HepG2 (cell line): ENCODE measurements around the gene PROX2. TPM values are rescaled to one million over a fixed set of nuclear protein-coding genes. Genes with fewer than 3 reads are reported as not detected.

ENCODE experiments used
- ATAC-seq: fragments of 200-7000 bp; cut with Tn5 transposase; 3 replicates; pipeline ENCODE4 v1.9.1; 2020; ENCODE audit warnings: mild to moderate bottlenecking, moderate library complexity
- BruUV-seq: library from RNA; stranded (reverse); fragments of 400-500 nt; replicated peaks from 2 replicates; lab custom pipeline; 2021; lab: Mats Ljungman, UMichigan
- CTCF ChIA-PET: fragments of 300-600 bp; formaldehyde crosslinking; extraction: SDS; loops from one replicate; lab custom pipeline; 2021; ENCODE audit warnings: low total read pairs, inconsistent platforms, low intra/inter-chr PET ratio; lab: Yijun Ruan, JAX
- POLR2A ChIA-PET: fragments of 350-600 bp; sonication (Branson Sonifier 250); formaldehyde crosslinking; loops from one replicate; lab custom pipeline; 2020; ENCODE audit warnings: antibody characterized with exemption, inconsistent platforms; lab: Yijun Ruan, JAX
- DNase-seq: peaks from one replicate; pipeline ENCODE4 v3.0.0-alpha.2; 2015; ENCODE audit warnings: low spot score
- FAIRE-seq: peaks from 3 replicates; lab custom pipeline; 2011; peaks lifted over from hg19 to GRCh38; lab: Jason Lieb, UNC
- H2AFZ ChIP-seq: one replicate; pipeline ENCODE4 v1.6.1; 2011; ENCODE audit warnings: low read length, inconsistent platforms
- H3K27ac ChIP-seq: fragments of 300-600 bp; 3 replicates; pipeline ENCODE4 v1.8.0; 2011; ENCODE audit warnings: mixed run types, mild to moderate bottlenecking, mixed read lengths, low read length, inconsistent platforms; ENCODE audit not compliant: insufficient read depth; ENCODE audit errors: extremely low read length
- H3K27me3 ChIP-seq, 2 experiments: fragments of 200-600 bp in 1 of 2; 2 replicates in 1 of 2; 3 replicates in 1 of 2; pipeline versions ENCODE4 v1.6.0 to v1.8.0; 2011; ENCODE audit warnings: low read length in 2 of 2, mild to moderate bottlenecking in 2 of 2, moderate library complexity in 2 of 2, inconsistent platforms in 1 of 2; ENCODE audit not compliant: insufficient read depth in 2 of 2, control insufficient read depth in 1 of 2
- H3K36me3 ChIP-seq, 2 experiments: fragments of 200-600 bp in 1 of 2; replicated peaks in 1 of 2; 2 replicates in 1 of 2; 3 replicates in 1 of 2; pipeline versions ENCODE4 v1.5.1 to v1.8.0; 2011; ENCODE audit warnings: low read length in 2 of 2, inconsistent platforms in 1 of 2; ENCODE audit not compliant: insufficient read depth in 2 of 2, control insufficient read depth in 1 of 2
- H3K4me1 ChIP-seq: 2 replicates; pipeline ENCODE4 v1.5.1; 2012; ENCODE audit warnings: low read length, inconsistent platforms; ENCODE audit not compliant: insufficient read depth
- H3K4me2 ChIP-seq: 2 replicates; pipeline ENCODE4 v1.6.0; 2011; ENCODE audit warnings: low read depth, low read length, inconsistent platforms
- H3K4me3 ChIP-seq, 3 experiments: fragments of 200-600 bp in 1 of 3; sonication (generic), shearing (Covaris generic) in 1 of 3; replicated peaks in 1 of 3; 2 replicates each; pipeline ENCODE4 v1.5.1; 2011 to 2016; ENCODE audit warnings: low read length in 3 of 3, inconsistent platforms in 2 of 3, low read depth in 2 of 3, mild to moderate bottlenecking in 2 of 3, control low read depth in 1 of 3, mixed read lengths in 1 of 3; ENCODE audit not compliant: insufficient read depth in 1 of 3
- H3K79me2 ChIP-seq: one replicate; pipeline ENCODE4 v1.6.1; 2011; ENCODE audit warnings: low read length, inconsistent platforms; ENCODE audit not compliant: insufficient read depth
- H3K9ac ChIP-seq: 2 replicates; pipeline ENCODE4 v1.6.0; 2011; ENCODE audit warnings: mild to moderate bottlenecking, low read depth, low read length, inconsistent platforms; ENCODE audit not compliant: insufficient read depth
- H3K9me3 ChIP-seq: 2 replicates; pipeline ENCODE4 v1.5.1; 2012; ENCODE audit warnings: mild to moderate bottlenecking, low read length
- H4K20me1 ChIP-seq: 2 replicates; pipeline ENCODE4 v1.6.0; 2011; ENCODE audit warnings: inconsistent platforms, mild to moderate bottlenecking, low read length, moderate library complexity; ENCODE audit not compliant: insufficient read depth
- LCORL ChIP-seq, 2 experiments: fragments of 450-650 bp in 1 of 2; sonication (generic) in 1 of 2; formaldehyde crosslinking in 1 of 2; IDR thresholded peaks; 2 replicates each; pipeline versions ENCODE4 v1.5.0 to v1.6.1; 2017 to 2020; ENCODE audit warnings: antibody characterized with exemption in 1 of 2, missing genetic modification reagents in 1 of 2
- PAF1 ChIP-seq: IDR thresholded peaks from 2 replicates; pipeline ENCODE4 v1.6.1; 2016; ENCODE audit warnings: missing genetic modification reagents, missing compliant biosample characterization
- SMARCC2 ChIP-seq: fragments of 450-650 bp; IDR thresholded peaks from 2 replicates; pipeline ENCODE4 v1.6.1; 2017; ENCODE audit warnings: antibody characterized with exemption, mild to moderate bottlenecking
- SP2 ChIP-seq: sonication (generic); formaldehyde crosslinking; IDR thresholded peaks from 2 replicates; pipeline ENCODE4 v1.5.1; 2020; ENCODE audit warnings: mild to moderate bottlenecking, missing genetic modification reagents
- ZBTB26 ChIP-seq: IDR thresholded peaks from 2 replicates; pipeline ENCODE4 v1.6.1; 2016; ENCODE audit warnings: missing compliant biosample characterization, missing genetic modification reagents, borderline replicate concordance
- ZNF780A ChIP-seq: sonication (generic); formaldehyde crosslinking; IDR thresholded peaks from 2 replicates; pipeline ENCODE4 v1.8.0; 2022; ENCODE audit warnings: mild to moderate bottlenecking, missing genetic modification reagents, moderate library complexity
- WGBS: methylation state at CpG from one replicate; pipeline ENCODE4 v1.1.6; 2017; ENCODE audit warnings: low lambda C conversion rate; 5-methylcytosine and 5-hydroxymethylcytosine counted together
- in situ Hi-C: cut with HindIII; loops from 2 replicates; pipeline ENCODE4 v1.10.0; 2017; ENCODE audit warnings: low pct_unique_long_range_greater_than_20kb; ENCODE audit not compliant: extremely low pct_ligation_motif_present
- intact Hi-C: fragments of 100-400 bp; cut with micrococcal nuclease; formaldehyde crosslinking; loops from one replicate; pipeline ENCODE4 v1.10.0; 2022; ENCODE audit not compliant: unreplicated experiment
- polyA plus RNA-seq, 8 experiments: library from polyadenylated mRNA; depleted of rRNA in 3 of 8; stranded (reverse) in 7 of 8; unstranded in 1 of 8; fragments of >200 nt; fragmentation: Illumina TruSeq in 4 of 8; extraction: Trizol in 4 of 8; gene quantifications; 2 replicates each; pipeline versions ENCODE4 v1.2.1 to v1.2.3, GENCODE V29; 2011 to 2016; ENCODE audit warnings: low read depth in 4 of 8, missing spikeins in 1 of 8, mixed read lengths in 1 of 8; ENCODE audit not compliant: insufficient read depth in 1 of 8
- total RNA-seq, 5 experiments: library from RNA; depleted of rRNA; stranded (reverse); fragments of >200 nt; fragmentation: Illumina TruSeq; extraction: Trizol; gene quantifications; 2 replicates each; pipeline ENCODE4 v1.2.3, GENCODE V29; 2016; ENCODE audit warnings: low read depth in 1 of 5

Gene PROX2
- total and polyA plus RNA-seq, 2 of the 13 experiments (the other 11 are each of a cell fraction or from before 2014, with no cell fraction given): not detected

DNA sequence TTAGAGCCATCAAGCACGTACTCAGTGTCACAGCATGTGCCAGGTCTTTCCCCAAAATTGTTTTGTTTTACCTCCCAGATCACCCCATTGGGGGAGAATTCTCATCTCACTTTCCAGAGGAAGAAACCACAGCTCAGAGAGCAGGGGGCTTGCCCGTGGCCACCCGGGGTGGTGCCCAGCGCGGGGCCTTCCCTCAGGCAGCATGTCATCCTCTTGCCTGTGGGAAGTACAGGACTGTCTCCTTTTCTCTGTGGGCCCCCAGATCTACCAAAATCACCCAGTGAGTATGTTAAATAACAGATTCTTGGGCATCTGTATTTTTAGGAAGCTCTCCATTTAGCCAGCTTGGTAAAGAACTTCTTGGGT lies 41.2 kb upstream of the PROX2 start:
- Histone ChIP-seq H3K36me3 (no peaks in the 10 kb centered on the region), H3K4me3 (no peak overlapping the region), H3K79me2 (no peaks in the 10 kb centered on the region), H3K27me3 (no peaks in the 10 kb centered on the region), H3K9me3 (no peaks in the 10 kb centered on the region), H3K4me2 (no peak overlapping the region), H3K4me1 (peaks cover 8% of the 10 kb centered on the region), H4K20me1 (no peaks in the 10 kb centered on the region), H3K27ac (no peak overlapping the region), H3K9ac (no peak overlapping the region), H2AFZ (no peak overlapping the region)
- no peak for ATAC-seq
- FAIRE-seq: no peak
- intact Hi-C loops (no loop called here), in situ Hi-C loops (no loop called here)
- no peak for TF ChIP-seq SP2 (CRISPR knock-in tag)
- TF ChIP-seq ZBTB26 (CRISPR knock-in tag): no peak
- TF ChIP-seq PAF1 (CRISPR knock-in tag): no peak
- no peak for TF ChIP-seq ZNF780A
- POLR2A ChIA-PET: no interaction called here
- no peak for DNase-seq
- no TSS peak for BruUV-seq
- CTCF ChIA-PET: no interaction called here
- 92% methylated on average over 5 of the region's 5 CpGs for WGBS

DNA sequence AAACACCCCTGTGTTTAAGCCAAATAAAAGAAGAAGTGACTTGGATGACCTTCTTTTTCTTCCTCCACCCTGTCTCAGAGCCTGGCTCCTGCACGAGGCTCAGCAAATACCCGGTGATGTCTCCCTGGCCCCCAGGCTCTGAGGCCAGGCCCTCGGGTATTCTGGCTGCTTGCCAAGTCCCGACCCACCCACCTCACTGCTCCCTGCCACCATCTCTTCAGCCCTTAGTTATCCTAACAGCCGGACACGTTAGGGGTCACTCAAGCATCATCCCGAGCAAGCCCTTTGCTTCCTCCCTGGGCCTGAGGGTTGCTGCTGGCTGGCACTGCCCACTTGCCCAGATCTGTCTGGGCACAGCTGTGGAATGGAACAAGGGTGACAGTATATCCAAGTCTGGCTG lies 39.9 kb upstream of the PROX2 start:
- H3K36me3 ChIP-seq: no peaks in the 10 kb centered on the region
- TF ChIP-seq LCORL (IDR thresholded peaks at IDR 0.05): peak; percentile 81
- no peak for TF ChIP-seq LCORL (CRISPR knock-in tag; IDR thresholded peaks at IDR 0.05)
- TF ChIP-seq SMARCC2: no peak
- H3K4me3 ChIP-seq: no peak overlapping the region
- CTCF ChIA-PET: interaction anchor here (4.1 kb wide), 1 partner anchor 172 kb away, joined by 44 read pairs; no protein-coding TSS in a partner anchor
- intact Hi-C loops (no loop called here), in situ Hi-C loops (no loop called here)
- ATAC-seq (no peak), FAIRE-seq (no peak), DNase-seq (no peak)
- POLR2A ChIA-PET: no interaction called here
- no TSS peak for BruUV-seq
- no peaks in the 10 kb centered on the region for H4K20me1 ChIP-seq
- no peaks in the 10 kb centered on the region for H3K79me2 ChIP-seq
- H3K4me2 ChIP-seq: no peak overlapping the region
- no peak overlapping the region for H2AFZ ChIP-seq
- no peak overlapping the region for H3K27ac ChIP-seq
- WGBS: 63% methylated on average over 6 of the region's 7 CpGs
- no peak overlapping the region for H3K9ac ChIP-seq
- H3K4me1 ChIP-seq: peaks cover 11% of the 10 kb centered on the region; the same call in 1 of the 2 replicates
- H3K9me3 ChIP-seq: no peaks in the 10 kb centered on the region
- no peaks in the 10 kb centered on the region for H3K27me3 ChIP-seq
